Daoy (cell line): ENCODE results near the gene PCDHGA2. TPM values are rescaled to one million over a fixed set of nuclear protein-coding genes. Genes with fewer than 3 reads are reported as not detected.
"Not testable (repeated sequence)": the region's sequence is repeated elsewhere in the genome, so short reads cannot be mapped to it uniquely, and the experiment has no call there.

Experiments
- DNase-seq: peaks from one replicate; pipeline ENCODE4 v3.0.0-alpha.2; 2015; ENCODE audit warnings: low read depth
- total RNA-seq: library from RNA; depleted of rRNA; stranded (reverse); fragments of >200 nt; shearing (Covaris generic); gene quantifications from 2 replicates; pipeline ENCODE4 v1.2.3, GENCODE V29; 2014

PCDHGA2 gene
- total RNA-seq, 1 experiment from 2014 or later: 0.74 TPM

DNA sequence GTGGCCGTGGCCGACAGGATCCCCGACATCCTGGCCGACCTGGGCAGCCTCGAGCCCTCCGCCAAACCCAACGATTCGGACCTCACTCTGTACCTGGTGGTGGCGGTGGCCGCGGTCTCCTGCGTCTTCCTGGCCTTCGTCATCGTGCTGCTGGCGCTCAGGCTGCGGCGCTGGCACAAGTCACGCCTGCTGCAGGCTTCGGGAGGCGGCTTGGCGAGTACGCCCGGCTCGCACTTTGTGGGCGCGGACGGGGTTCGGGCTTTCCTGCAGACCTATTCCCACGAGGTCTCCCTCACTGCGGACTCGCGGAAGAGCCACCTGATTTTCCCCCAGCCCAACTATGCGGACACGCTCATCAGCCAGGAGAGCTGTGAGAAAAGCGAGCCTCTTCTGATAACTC, 7.5 kb downstream of the PCDHGA2 start:
- DNase-seq: not testable (repeated sequence)

DNA sequence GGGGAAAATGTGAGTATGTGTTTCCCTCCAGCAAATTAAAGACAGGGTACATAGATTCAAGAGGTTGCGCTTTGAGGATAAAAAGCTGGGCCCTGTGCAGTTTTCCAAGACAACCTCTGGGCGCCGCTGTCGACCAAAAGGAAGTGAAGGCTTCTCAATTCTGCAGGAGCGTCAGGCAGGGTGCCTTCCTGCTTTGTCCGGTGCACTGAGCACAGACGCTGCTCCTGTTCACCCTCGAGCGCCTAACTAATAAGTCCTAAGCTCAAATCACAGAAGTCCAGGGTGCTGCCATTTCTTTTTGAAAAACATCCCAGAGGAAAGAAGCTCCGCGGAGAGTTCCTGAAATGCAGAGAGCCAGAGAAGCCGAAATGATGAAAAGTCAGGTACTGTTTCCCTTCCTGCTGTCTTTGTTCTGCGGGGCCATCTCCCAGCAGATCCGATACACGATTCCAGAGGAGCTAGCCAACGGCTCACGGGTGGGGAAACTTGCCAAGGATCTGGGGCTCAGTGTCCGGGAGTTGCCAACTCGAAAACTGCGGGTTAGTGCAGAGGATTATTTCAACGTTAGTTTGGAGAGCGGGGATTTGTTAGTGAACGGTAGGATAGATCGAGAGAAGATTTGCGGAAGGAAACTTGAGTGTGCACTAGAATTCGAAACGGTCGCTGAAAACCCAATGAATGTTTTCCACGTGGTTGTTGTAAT, 11.5 kb downstream of the PCDHGA2 start, which contains the start of gene PCDHGB1:
TSS of gene PCDHGB1 (plus strand) at position 183 of the 703 bp plus-strand sequence. CDS start at position 345, 162 bp downstream.
- DNase-seq: peak; percentile 73

DNA sequence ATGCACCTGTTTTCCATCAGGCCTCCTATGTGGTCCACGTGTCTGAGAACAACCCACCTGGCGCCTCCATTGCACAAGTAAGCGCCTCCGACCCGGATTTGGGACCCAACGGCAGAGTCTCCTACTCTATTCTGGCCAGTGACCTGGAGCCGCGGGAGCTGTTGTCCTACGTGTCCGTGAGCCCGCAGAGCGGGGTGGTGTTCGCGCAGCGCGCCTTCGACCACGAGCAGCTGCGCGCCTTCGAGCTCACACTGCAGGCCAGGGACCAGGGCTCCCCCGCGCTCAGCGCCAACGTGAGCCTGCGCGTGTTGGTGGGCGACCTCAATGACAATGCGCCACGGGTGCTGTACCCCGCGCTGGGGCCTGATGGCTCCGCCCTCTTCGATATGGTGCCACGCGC, 13.0 kb downstream of the PCDHGA2 start:
- no peak for DNase-seq

DNA sequence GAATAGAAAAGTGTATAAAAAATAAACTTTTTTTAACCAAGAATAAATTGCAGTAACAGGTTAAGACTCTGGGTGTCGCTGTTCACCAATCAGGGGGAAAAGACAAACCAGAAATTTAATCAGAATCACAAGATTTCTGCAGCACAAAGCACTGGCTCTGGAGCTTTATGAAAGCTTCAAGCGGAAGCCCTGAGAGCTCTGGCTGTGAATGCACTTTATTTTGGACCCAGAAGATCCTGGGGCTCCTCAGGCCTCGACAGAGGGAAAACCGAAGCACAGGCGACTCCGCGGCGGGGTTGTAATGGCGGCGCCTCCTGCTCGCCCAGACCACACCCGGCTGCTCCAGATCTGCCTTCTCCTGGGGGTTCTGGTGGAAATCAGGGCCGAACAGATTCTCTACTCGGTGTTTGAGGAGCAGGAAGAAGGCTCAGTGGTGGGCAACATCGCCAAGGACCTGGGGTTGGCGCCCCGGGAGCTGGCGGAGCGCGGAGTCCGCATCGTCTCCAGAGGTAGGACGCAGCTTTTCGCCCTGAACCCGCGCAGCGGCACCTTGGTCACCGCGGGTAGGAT, 16.4 kb downstream of the PCDHGA2 start, which contains the start of gene PCDHGA4:
TSS of gene PCDHGA4 (plus strand) at position 122 of the 570 bp plus-strand sequence. CDS start at position 209, 87 bp downstream.
- no peak for DNase-seq

DNA sequence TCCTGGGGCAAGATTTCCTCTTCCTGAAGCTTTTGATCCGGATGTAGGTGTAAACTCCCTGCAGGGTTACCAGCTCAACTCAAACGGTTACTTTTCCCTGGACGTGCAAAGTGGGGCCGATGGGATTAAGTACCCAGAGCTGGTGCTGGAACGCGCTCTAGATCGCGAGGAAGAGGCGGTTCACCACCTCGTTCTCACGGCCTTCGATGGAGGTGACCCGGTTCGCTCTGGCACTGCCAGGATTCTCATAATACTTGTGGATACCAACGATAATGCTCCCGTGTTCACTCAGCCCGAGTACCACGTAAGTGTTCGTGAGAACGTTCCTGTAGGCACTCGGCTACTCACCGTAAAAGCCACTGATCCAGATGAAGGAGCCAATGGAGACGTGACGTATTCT, 17.1 kb downstream of the PCDHGA2 start:
- DNase-seq: no peak

DNA sequence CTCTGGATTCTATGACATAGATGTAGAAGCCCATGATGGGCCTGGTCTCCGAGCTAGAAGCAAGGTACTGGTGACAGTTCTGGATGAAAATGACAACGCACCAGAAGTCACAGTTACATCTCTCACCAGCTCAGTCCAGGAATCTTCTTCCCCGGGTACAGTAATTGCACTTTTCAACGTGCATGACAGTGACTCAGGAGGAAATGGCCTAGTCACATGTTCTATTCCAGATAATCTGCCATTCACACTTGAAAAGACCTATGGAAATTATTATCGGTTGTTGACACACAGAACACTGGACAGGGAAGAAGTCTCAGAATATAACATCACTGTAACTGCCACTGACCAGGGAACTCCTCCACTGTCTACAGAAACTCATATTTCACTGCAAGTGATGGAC, 17.6 kb downstream of the PCDHGA2 start:
- no peak for DNase-seq

DNA sequence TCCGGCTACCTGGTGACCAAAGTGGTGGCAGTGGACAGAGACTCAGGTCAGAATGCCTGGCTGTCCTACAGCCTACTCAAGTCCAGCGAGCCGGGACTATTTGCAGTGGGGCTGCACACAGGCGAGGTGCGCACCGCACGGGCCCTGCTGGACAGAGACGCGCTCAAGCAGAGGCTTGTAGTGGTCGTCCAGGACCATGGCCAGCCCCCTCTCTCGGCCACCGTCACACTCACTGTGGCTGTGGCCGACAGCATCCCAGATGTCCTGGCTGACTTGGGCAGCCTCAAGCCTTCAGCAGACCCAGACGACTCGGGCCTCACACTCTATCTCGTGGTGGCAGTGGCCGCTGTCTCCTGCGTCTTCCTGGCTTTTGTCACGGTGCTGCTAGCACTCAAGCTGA, 18.4 kb downstream of the PCDHGA2 start:
- DNase-seq: no peak

DNA sequence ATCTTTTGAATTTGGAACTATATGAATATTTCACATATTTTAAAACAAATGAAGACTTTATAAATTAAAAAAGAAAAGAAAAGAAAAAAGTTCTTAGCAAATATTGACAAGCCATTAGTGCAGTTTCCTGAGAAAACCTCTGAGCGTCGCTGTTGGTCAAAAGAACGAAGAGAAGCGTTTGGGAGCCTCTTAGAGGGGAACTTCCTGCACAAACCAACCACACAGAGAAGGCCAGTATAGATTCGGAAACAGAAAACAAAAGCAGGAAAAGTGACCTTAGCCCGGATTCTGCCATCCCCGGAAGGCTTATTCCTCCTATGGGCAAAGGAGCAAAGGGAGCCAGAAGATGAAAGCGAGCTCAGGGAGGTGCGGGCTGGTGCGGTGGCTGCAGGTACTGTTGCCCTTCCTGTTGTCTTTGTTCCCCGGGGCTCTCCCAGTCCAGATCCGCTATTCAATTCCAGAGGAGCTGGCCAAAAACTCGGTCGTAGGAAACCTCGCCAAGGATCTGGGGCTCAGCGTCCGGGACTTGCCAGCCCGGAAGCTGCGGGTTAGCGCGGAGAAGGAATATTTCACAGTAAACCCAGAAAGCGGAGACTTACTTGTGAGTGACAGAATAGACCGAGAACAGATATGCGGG, 21.3 kb downstream of the PCDHGA2 start, which contains the start of gene PCDHGB2:
TSS of gene PCDHGB2 (plus strand) at position 205 of the 637 bp plus-strand sequence. CDS start at position 347, 142 bp downstream.
- DNase-seq: peak; percentile 36

DNA sequence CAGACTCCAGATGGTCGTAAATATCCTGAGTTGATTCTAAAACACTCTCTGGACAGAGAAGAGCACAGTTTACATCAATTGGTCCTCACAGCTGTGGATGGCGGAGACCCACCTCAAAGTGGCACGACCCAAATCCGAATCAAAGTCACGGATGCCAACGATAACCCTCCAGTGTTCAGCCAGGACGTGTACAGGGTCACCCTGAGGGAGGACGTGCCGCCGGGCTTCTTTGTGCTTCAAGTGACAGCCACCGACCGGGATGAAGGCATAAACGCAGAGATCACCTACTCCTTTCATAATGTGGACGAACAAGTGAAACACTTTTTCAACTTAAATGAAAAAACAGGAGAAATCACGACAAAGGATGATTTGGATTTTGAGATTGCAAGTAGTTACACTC, 22.1 kb downstream of the PCDHGA2 start:
- DNase-seq: no peak

DNA sequence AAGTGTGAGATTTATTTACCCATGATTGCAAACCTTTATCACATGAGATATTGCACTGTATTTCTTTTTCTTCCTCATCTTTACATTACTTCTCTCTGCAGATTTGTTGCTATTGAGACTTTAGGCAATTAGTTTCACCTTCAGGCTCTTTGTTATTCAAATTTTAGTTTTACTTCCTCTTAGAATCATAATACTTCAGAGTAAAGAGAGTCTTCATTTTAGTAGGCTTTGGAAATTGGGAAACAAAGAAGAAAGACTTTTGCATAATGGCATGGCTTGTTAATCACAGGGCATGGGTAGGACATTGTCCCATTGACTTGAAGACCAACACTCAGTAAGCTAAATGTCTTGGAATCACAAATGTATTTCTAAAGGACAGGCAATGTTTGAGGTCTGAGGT, 24.2 kb downstream of the PCDHGA2 start:
- no peak for DNase-seq

DNA sequence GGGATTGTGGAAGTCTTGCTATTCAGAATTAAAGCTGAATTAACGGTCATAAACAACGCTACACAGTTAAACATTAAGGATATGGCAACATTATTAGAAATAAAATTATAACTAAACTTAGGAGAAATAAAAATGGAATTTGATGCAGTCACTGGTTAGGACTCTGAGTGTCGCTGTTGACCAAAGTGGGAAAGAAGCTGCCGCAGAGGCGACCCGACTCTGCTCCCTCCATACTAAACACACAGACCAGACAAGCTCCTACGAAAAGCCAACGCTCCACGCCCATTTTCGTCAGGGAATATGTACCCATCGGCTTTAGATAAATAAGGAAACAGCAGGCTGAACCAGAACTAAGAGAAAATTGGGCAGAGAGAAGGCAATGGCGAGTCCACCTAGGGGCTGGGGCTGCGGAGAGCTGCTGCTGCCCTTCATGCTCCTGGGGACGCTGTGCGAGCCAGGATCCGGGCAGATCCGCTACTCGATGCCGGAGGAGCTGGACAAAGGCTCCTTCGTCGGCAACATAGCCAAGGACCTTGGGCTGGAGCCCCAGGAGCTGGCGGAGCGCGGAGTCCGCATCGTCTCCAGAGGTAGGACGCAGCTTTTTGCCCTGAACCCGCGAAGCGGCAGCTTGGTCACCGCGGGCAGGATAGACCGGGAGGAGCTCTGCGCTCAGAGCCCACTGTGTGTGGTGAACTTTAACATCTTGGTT, 25.5 kb downstream of the PCDHGA2 start, which contains the start of gene PCDHGA5:
TSS of gene PCDHGA5 (plus strand) at position 211 of the 709 bp plus-strand sequence. CDS start at position 380, 169 bp downstream.
- DNase-seq: no peak

DNA sequence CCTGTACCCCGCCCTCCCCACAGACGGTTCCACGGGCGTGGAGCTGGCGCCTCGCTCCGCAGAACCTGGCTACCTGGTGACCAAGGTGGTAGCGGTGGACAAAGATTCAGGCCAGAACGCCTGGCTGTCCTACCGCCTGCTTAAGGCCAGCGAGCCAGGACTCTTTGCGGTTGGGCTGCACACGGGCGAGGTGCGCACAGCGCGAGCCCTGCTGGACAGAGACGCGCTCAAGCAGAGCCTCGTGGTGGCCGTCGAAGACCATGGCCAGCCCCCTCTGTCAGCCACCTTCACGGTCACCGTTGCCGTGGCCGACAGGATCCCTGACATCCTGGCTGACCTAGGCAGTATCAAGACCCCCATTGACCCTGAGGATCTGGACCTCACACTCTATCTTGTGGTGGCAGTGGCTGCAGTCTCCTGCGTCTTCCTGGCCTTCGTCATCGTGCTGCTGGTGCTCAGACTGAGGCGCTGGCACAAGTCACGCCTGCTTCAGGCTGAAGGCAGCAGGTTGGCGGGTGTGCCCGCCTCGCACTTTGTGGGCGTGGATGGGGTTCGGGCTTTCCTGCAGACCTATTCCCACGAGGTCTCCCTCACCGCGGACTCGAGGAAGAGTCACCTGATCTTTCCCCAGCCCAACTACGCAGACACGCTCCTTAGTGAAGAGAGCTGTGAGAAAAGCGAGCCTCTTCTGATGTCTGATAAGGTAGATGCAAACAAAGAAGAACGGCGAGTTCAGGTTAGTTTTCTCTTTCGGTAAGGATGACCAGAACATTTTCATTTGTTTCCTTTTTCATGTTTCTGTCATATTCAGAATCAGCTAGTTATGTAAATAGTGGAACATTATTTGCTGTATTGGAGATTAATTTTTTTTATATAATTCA, 27.7 kb downstream of the PCDHGA2 start:
- DNase-seq: no peak

DNA sequence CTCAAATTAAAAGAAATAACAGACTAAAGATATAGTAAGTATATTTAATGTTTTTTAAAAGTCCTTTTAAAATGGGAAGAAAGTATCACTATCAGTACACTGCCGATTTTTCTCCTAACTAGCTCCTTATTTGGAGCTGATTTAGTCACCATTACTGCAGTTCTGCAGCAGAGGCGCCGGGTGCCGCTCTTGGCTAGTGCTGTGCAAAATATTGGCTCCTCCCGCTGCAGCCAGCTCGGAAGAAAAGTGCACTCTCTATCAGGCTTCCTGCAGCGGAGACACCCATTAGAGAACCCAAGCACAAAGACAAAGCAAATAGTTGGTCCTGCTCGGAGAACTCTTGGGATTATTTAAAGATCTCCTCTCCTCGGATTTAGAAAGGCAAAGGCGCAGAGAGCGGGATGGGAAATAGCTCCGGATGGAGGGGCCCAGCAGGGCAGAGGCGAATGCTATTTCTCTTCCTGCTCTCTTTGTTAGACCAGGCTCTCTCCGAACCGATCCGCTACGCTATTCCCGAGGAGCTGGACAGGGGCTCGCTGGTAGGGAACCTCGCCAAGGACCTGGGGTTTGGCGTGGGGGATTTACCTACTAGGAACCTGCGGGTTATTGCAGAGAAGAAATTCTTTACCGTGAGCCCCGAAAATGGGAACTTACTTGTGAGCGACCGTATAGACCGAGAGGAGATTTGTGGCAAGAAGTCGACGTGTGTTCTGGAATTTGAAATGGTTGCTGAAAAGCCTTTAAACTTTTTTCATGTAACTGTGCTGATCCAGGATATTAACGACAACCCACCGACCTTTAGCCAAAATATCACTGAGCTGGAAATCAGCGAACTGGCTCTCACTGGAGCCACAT, 31.7 kb downstream of the PCDHGA2 start, which contains the start of gene PCDHGB3:
TSS of gene PCDHGB3 (plus strand) at position 249 of the 855 bp plus-strand sequence. CDS start at position 402, 153 bp downstream.
- peak; percentile 50 for DNase-seq

DNA sequence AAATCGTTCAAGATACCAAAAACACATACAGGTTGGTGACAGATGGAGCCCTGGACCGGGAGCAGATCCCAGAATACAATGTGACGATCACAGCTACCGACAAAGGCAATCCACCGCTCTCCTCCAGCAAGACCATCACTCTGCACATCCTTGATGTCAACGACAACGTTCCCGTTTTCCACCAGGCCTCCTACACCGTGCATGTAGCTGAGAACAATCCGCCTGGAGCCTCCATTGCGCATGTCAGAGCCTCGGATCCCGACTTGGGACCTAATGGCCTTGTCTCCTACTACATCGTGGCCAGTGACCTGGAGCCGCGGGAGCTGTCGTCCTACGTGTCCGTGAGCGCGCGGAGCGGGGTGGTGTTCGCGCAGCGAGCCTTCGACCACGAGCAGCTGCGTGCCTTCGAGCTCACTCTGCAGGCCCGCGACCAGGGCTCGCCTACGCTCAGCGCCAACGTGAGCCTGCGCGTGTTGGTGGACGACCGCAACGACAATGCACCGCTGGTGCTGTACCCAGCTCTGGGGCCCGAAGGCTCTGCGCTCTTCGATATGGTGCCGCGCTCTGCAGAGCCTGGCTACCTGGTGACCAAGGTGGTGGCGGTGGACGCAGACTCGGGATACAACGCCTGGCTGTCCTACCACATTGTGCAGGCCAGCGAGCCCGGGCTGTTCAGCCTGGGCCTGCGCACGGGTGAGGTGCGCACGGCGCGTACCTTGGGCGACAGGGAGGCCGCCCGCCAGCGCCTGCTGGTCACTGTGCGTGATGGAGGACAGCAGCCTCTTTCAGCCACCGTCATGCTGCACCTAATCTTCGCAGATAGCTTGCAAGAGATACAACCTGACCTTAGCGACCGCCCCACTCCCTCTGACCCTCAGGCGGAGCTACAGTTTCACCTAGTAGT, 33.3 kb downstream of the PCDHGA2 start:
- DNase-seq: no peak

DNA sequence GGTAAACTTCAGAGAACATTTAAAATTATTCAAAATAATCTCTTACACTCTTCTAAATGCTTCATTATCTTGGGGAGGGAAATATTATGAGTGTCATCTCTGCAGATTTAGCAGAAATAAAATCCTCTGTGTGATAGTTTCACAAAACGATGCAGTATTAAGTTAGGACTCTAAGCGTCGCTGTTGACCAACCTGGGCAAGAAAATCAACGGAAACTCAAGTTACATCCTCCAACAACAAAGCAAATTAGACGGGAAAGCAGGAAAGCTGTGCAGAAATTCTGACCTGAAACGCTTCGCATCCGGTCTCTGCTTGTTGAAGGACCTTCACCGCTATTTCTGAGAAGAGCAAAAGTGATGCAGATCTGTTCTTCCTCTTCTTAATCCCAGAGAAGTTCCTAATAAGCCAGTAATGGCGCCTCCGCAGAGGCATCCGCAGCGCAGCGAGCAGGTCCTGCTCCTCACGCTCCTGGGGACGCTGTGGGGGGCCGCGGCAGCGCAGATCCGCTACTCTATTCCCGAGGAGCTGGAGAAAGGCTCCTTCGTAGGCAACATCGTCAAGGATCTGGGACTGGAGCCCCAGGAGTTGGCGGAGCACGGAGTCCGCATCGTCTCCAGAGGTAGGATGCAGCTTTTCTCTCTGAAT, 35.2 kb downstream of the PCDHGA2 start, which contains the start of gene PCDHGA6:
TSS of gene PCDHGA6 (plus strand) at position 219 of the 645 bp plus-strand sequence. CDS start at position 412, 193 bp downstream.
- DNase-seq: no peak

DNA sequence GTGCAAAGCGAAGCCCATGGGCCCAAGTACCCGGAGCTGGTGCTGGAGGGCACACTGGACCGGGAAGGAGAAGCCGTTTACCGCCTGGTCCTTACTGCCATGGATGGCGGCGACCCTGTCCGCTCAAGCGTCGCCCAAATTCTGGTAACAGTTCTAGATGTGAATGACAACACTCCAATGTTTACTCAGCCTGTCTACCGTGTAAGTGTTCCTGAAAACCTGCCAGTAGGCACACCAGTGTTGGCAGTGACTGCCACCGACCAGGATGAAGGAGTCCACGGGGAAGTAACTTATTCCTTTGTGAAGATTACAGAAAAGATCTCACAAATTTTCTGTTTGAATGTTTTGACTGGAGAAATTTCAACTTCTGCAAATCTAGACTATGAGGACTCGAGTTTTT, 36.1 kb downstream of the PCDHGA2 start:
- no peak for DNase-seq

DNA sequence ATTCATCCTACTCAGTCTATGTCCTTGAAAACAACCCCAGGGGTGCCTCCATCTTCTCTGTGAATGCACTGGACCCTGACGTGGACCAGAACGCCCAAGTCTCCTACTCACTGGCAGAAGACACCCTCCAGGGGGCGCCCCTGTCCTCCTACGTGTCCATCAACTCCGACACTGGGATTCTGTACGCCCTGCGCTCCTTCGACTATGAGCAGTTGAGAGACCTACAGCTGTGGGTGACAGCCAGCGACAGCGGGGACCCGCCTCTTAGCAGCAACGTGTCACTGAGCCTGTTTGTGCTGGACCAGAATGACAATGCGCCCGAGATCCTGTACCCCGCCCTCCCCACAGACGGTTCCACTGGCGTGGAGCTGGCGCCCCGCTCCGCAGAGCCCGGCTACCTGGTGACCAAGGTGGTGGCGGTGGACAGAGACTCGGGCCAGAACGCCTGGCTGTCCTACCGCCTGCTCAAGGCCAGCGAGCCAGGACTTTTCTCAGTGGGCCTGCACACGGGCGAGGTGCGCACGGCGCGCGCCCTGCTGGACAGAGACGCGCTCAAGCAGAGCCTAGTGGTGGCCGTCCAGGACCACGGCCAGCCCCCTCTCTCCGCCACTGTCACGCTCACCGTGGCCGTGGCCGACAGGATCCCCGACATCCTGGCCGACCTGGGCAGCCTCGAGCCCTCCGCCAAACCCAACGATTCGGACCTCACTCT, 37.0 kb downstream of the PCDHGA2 start:
- not testable (repeated sequence) for DNase-seq
